Activated CD4-positive, alpha-beta T cell treated with anti-CD3 and anti-CD28 coated beads, Interleukin-2, amount 10 ng/mL, durations not matched to agents 7 days and 5 days (primary cell): ENCODE results near the gene PLAAT4. TPM values are rescaled to one million over a fixed set of nuclear protein-coding genes. Genes with fewer than 3 reads are reported as not detected.

Experiments used
- CTCF ChIA-PET: fragments of 350-600 bp; sonication (Branson Sonifier 250); formaldehyde crosslinking; loops from one replicate; lab custom pipeline; 2021; ENCODE audit warnings: antibody characterized with exemption; lab: Charles Lee
- POLR2A ChIA-PET: fragments of 350-600 bp; sonication (Branson Sonifier 250); formaldehyde crosslinking; loops from one replicate; lab custom pipeline; 2021; ENCODE audit warnings: antibody characterized with exemption; lab: Charles Lee
- DNase-seq: peaks from one replicate; pipeline ENCODE4 v3.0.0-alpha.2; 2020
- H3K27ac Mint-ChIP-seq: one replicate; pipeline ENCODE4 v1.8.0; 2021; ENCODE audit warnings: mild to moderate bottlenecking, moderate library complexity, mixed read lengths
- H3K27me3 Mint-ChIP-seq: one replicate; pipeline ENCODE4 v1.8.0; 2021; ENCODE audit warnings: mixed read lengths
- H3K36me3 Mint-ChIP-seq: one replicate; pipeline ENCODE4 v1.8.0; 2021; ENCODE audit warnings: low read depth, mixed read lengths
- H3K4me1 Mint-ChIP-seq: one replicate; pipeline ENCODE4 v1.8.0; 2021; ENCODE audit warnings: mixed read lengths
- H3K4me3 Mint-ChIP-seq: one replicate; pipeline ENCODE4 v1.8.0; 2021; ENCODE audit warnings: mild to moderate bottlenecking, moderate library complexity, mixed read lengths
- H3K9me3 Mint-ChIP-seq: one replicate; pipeline ENCODE4 v1.8.0; 2021; ENCODE audit warnings: mixed read lengths
- total RNA-seq, 2 experiments: library from RNA; stranded (reverse); gene quantifications; one replicate each; pipeline ENCODE4 v1.2.3, GENCODE V29; 2021

Gene PLAAT4
- total RNA-seq, 2 experiments from 2014 or later: 136 to 137 TPM

- ChIA-PET POLR2A (no interaction called here), CTCF (no interaction called here)
- H3K36me3 Mint-ChIP-seq: peaks cover 11% of the 10 kb centered on the region
- H3K9me3 Mint-ChIP-seq: peaks cover 12% of the 10 kb centered on the region
- no peak for DNase-seq
- H3K4me1 Mint-ChIP-seq: peaks cover 13% of the 10 kb centered on the region
- H3K27ac Mint-ChIP-seq: no peak overlapping the region
- no peaks in the 10 kb centered on the region for H3K27me3 Mint-ChIP-seq
- H3K4me3 Mint-ChIP-seq: no peak overlapping the region
Measured at GRCh38 chr11:63586451-63587166, 50.0 kb downstream of the PLAAT4 start.

DNA sequence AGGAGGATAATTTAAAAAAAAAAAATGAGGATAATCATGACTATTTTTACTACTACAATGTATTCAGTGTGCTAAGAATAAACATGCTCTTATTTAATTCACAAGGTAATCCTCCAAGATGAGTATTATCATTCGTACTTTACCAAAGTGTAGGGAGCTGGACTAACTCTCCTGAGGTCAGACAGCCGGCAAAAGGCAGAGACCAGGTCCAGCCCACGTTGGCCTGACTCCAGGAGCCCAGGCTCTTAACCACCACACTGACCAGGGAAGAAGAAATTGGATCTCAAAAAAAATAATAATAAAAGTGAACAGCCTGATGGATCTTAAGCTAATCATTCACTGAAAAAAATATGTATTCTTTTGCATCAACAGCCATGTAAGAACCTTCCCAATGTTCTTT, 52.4 kb downstream of the PLAAT4 start:
- H3K4me3 Mint-ChIP-seq: no peak overlapping the region
- peaks cover 2% of the 10 kb centered on the region for H3K4me1 Mint-ChIP-seq
- H3K27me3 Mint-ChIP-seq: no peaks in the 10 kb centered on the region
- ChIA-PET POLR2A (no interaction called here), CTCF (interaction anchor here (0.6 to 0.7 kb wide), 3 partner anchors 32 to 108 kb away, joined by 3 to 4 read pairs (median 4); no protein-coding TSS in a partner anchor)
- H3K9me3 Mint-ChIP-seq: peaks cover 2% of the 10 kb centered on the region
- DNase-seq: no peak
- no peak overlapping the region for H3K27ac Mint-ChIP-seq
- H3K36me3 Mint-ChIP-seq: no peaks in the 10 kb centered on the region

- peaks cover 2% of the 10 kb centered on the region for H3K4me1 Mint-ChIP-seq
- no peaks in the 10 kb centered on the region for H3K27me3 Mint-ChIP-seq
- no peak for DNase-seq
- ChIA-PET POLR2A (interaction anchor here (0.7 kb wide), 1 partner anchor 107 kb away, joined by 3 read pairs; no protein-coding TSS in a partner anchor), CTCF (no interaction called here)
- no peaks in the 10 kb centered on the region for H3K36me3 Mint-ChIP-seq
- no peak overlapping the region for H3K4me3 Mint-ChIP-seq
- H3K27ac Mint-ChIP-seq: no peak overlapping the region
- H3K9me3 Mint-ChIP-seq: no peaks in the 10 kb centered on the region
Measured at GRCh38 chr11:63590024-63590788, 53.6 kb downstream of the PLAAT4 start.

DNA sequence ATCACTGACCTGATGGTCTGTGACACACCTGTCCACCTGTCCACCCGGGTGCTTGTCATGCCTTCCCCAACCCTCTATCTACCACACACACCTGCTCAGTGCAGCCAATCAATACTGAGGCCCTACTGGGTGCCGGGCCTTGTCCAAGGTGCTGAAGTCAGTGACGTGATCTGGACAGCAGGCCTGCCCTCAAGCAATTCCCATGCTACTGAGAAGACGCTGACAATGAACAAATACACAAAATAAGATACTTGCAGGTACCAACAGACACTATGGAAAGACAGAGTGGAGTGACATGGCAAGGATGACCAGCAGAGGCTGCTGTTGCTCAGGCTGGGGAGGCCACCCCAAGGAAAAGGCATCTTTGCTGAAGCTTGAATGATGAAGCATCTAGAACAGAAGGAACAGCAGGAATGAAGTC, 56.4 kb downstream of the PLAAT4 start:
- Mint-ChIP-seq H3K27me3 (no peaks in the 10 kb centered on the region), H3K27ac (no peak overlapping the region), H3K4me1 (peaks cover 2% of the 10 kb centered on the region), H3K36me3 (no peaks in the 10 kb centered on the region), H3K4me3 (no peak overlapping the region), H3K9me3 (no peaks in the 10 kb centered on the region)
- DNase-seq: no peak
- CTCF ChIA-PET: no interaction called here
- POLR2A ChIA-PET: no interaction called here

- no peak overlapping the region for H3K27ac Mint-ChIP-seq
- ChIA-PET CTCF (no interaction called here), POLR2A (no interaction called here)
- H3K9me3 Mint-ChIP-seq: no peaks in the 10 kb centered on the region
- H3K36me3 Mint-ChIP-seq: no peaks in the 10 kb centered on the region
- no peak overlapping the region for H3K4me3 Mint-ChIP-seq
- H3K27me3 Mint-ChIP-seq: no peaks in the 10 kb centered on the region
- H3K4me1 Mint-ChIP-seq: peaks cover 2% of the 10 kb centered on the region
- DNase-seq: no peak
Measured at GRCh38 chr11:63595296-63595695, 58.7 kb downstream of the PLAAT4 start.

Other genes with a start within 250 kb of the PLAAT4 start
- not detected for gene SLC22A9, start 167.0 kb upstream of the PLAAT4 start, total RNA-seq
- gene PLAAT5, start 45.6 kb upstream of the PLAAT4 start, total RNA-seq: not detected
- gene LGALS12, start 30.7 kb upstream of the PLAAT4 start, total RNA-seq: not detected
- gene PLAAT2, start 26.6 kb downstream of the PLAAT4 start, total RNA-seq: under 1 TPM in 1 of 2 experiments, not detected in 1; 0.29 TPM
- gene PLAAT3, start 77.6 kb downstream of the PLAAT4 start, total RNA-seq: 1 to 10 TPM; 1.3 to 1.9 TPM
- gene ATL3, start 134.6 kb downstream of the PLAAT4 start, total RNA-seq: 10 to 100 TPM; 35.8 to 37.3 TPM
- gene RTN3, start 144.7 kb downstream of the PLAAT4 start, total RNA-seq: 10 to 100 TPM; 65.9 to 72.7 TPM
- gene ZFTA, start 232.0 kb downstream of the PLAAT4 start, total RNA-seq: 1 to 10 TPM; 1.1 TPM